KOPT-K1 (cell line): ENCODE measurements around the gene ADAMTS8.
A peak's percentile ranks its signal among the peaks of the same experiment; 100 is the strongest.
"Not testable (repeated sequence)": the region's sequence is repeated elsewhere in the genome, so short reads cannot be mapped to it uniquely, and the experiment has no call there.

Experiments used
- H3K27ac ChIP-seq: fragments of 200-600 bp; sonication (generic); 2 replicates; pipeline ENCODE4 v1.5.1; 2016; ENCODE audit warnings: antibody characterized with exemption, mild to moderate bottlenecking, low read depth, low read length; ENCODE audit not compliant: poor library complexity, severe bottlenecking
- H3K36me3 ChIP-seq: fragments of 200-600 bp; sonication (generic); 2 replicates; pipeline ENCODE4 v1.5.1; 2017; ENCODE audit warnings: antibody characterized with exemption, mild to moderate bottlenecking, low read length, moderate library complexity; ENCODE audit not compliant: insufficient read depth
- H3K9me3 ChIP-seq: fragments of 200-600 bp; sonication (generic); 2 replicates; pipeline ENCODE4 v1.5.1; 2017; ENCODE audit warnings: antibody characterized with exemption, low read length, mild to moderate bottlenecking; ENCODE audit not compliant: insufficient read depth, poor library complexity, severe bottlenecking

Gene ADAMTS8

GRCh38 chr11:130451231-130452019 is 23.0 kb upstream of the ADAMTS8 start:
- Histone ChIP-seq H3K9me3 (no peaks in the 10 kb centered on the region), H3K36me3 (no peaks in the 10 kb centered on the region), H3K27ac (no peak overlapping the region)

- H3K36me3 ChIP-seq = no peaks in the 10 kb centered on the region
- H3K9me3 ChIP-seq = no peaks in the 10 kb centered on the region
- H3K27ac ChIP-seq = no peak overlapping the region
Measured at GRCh38 chr11:130449996-130450769, 21.8 kb upstream of the ADAMTS8 start.

- no peaks in the 10 kb centered on the region for H3K36me3 ChIP-seq
- no peaks in the 10 kb centered on the region for H3K9me3 ChIP-seq
- H3K27ac ChIP-seq = no peak overlapping the region
Measured at GRCh38 chr11:130449310-130449990, 21.0 kb upstream of the ADAMTS8 start.

- H3K27ac ChIP-seq = no peak within 1 kb of the TSS
Measured at GRCh38 chr11:130448416-130449309, 20.3 kb upstream of the ADAMTS8 start, which contains the start of gene ADAMTS15. ADAMTS15 (plus strand) TSS chr11:130448645; CDS start chr11:130448974, 329 bp downstream.

GRCh38 chr11:130448039-130448415 is 19.6 kb upstream of the ADAMTS8 start:
- H3K27ac ChIP-seq = no peak overlapping the region
- H3K36me3 ChIP-seq = no peaks in the 10 kb centered on the region
- H3K9me3 ChIP-seq = no peaks in the 10 kb centered on the region

More at GRCh38 chr11:130448416-130449309, 20.3 kb upstream of the ADAMTS8 start, which contains the start of gene ADAMTS15:
- no peaks in the 10 kb centered on the region for H3K36me3 ChIP-seq
- H3K9me3 ChIP-seq = no peaks in the 10 kb centered on the region

GRCh38 chr11:130445788-130446187 is 17.4 kb upstream of the ADAMTS8 start:
- H3K9me3 ChIP-seq = peaks cover 7% of the 10 kb centered on the region
- no peak overlapping the region for H3K27ac ChIP-seq
- H3K36me3 ChIP-seq = no peaks in the 10 kb centered on the region

GRCh38 chr11:130442737-130443136 is 14.3 kb upstream of the ADAMTS8 start:
- H3K36me3 ChIP-seq = no peaks in the 10 kb centered on the region
- no peak overlapping the region for H3K27ac ChIP-seq
- H3K9me3 ChIP-seq = peaks cover 13% of the 10 kb centered on the region

GRCh38 chr11:130441719-130442118 is 13.3 kb upstream of the ADAMTS8 start:
- Histone ChIP-seq H3K27ac (no peak overlapping the region), H3K36me3 (no peaks in the 10 kb centered on the region), H3K9me3 (peaks cover 13% of the 10 kb centered on the region)

- H3K9me3 ChIP-seq = peaks cover 13% of the 10 kb centered on the region
- H3K27ac ChIP-seq = peak overlapping the region; percentile 50
- no peaks in the 10 kb centered on the region for H3K36me3 ChIP-seq
Measured at GRCh38 chr11:130439876-130440275, 11.5 kb upstream of the ADAMTS8 start.

GRCh38 chr11:130439160-130439519 is 10.7 kb upstream of the ADAMTS8 start:
- peaks cover 13% of the 10 kb centered on the region for H3K9me3 ChIP-seq
- H3K27ac ChIP-seq = peak overlapping the region; percentile 50
- no peaks in the 10 kb centered on the region for H3K36me3 ChIP-seq

- Histone ChIP-seq H3K9me3 (peaks cover 13% of the 10 kb centered on the region), H3K27ac (peak overlapping the region; percentile 50)
- H3K36me3 ChIP-seq = not testable (repeated sequence)
Measured at GRCh38 chr11:130438401-130439159, 10.2 kb upstream of the ADAMTS8 start.

GRCh38 chr11:130437848-130438247 is 9.4 kb upstream of the ADAMTS8 start:
- no peaks in the 10 kb centered on the region for H3K36me3 ChIP-seq
- H3K27ac ChIP-seq = peak overlapping the region; percentile 50
- H3K9me3 ChIP-seq = peaks cover 13% of the 10 kb centered on the region

- H3K9me3 ChIP-seq = peaks cover 10% of the 10 kb centered on the region
- peak overlapping the region; percentile 18 for H3K27ac ChIP-seq
Measured at GRCh38 chr11:130436171-130436570, 7.8 kb upstream of the ADAMTS8 start.

GRCh38 chr11:130435671-130436070 is 7.3 kb upstream of the ADAMTS8 start:
- H3K9me3 ChIP-seq = peaks cover 5% of the 10 kb centered on the region
- no peaks in the 10 kb centered on the region for H3K36me3 ChIP-seq
- no peak overlapping the region for H3K27ac ChIP-seq

More at GRCh38 chr11:130436171-130436570, 7.8 kb upstream of the ADAMTS8 start:
- H3K36me3 ChIP-seq = no peaks in the 10 kb centered on the region
